Keratinocyte (primary cell): ENCODE results near the gene AGO3.

Experiments
- CTCF ChIP-seq, 3 experiments: IDR thresholded peaks in 1 of 3; conservative IDR thresholded peaks in 1 of 3; optimal IDR thresholded peaks in 1 of 3; 2 replicates in 2 of 3; 3 replicates in 1 of 3; pipeline versions ENCODE3 to v1.5.1; 2011; ENCODE audit warnings: low read length in 3 of 3, mild to moderate bottlenecking in 3 of 3, moderate library complexity in 2 of 3, control low read depth in 1 of 3, inconsistent platforms in 1 of 3; ENCODE audit not compliant: insufficient read depth in 2 of 3; ENCODE audit errors: extremely low read depth in 1 of 3
- EZH2 ChIP-seq: IDR thresholded peaks from one replicate; pipeline ENCODE4 v1.6.1; 2012; ENCODE audit warnings: inconsistent platforms, mild to moderate bottlenecking, low read length, moderate library complexity

DNA sequence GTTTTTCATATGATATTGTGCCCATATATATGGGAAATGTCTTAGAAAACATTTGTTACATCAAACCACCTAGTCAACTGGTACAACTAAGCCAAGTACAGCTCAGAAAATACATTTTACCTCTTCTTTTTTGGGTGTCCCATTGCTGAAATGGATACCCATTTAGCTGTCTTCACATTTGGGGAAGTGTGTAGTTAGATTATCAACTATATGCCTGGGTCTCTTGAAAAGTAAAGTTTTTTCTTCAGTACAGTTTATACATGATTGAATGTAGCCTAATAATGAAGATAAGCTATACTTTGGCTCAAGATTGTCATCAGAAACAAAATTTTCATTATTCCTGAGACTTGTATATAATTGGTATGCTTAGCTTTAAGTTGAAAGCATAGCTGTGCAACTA is 2.0 kb downstream of the AGO3 start:
- TF ChIP-seq CTCF (optimal IDR thresholded peaks at IDR 0.05 in 1 of 3, IDR thresholded peaks at IDR 0.05 in 1 of 3, conservative IDR thresholded peaks at IDR 0.05 in 1 of 3; ENCODE audit: extremely low read depth in 1 of 3, insufficient read depth in 2 of 3, low read length in 3 of 3) (no peak), EZH2 (no peak)
